PC-3 (cell line): ENCODE data around the gene ITPR3.

ENCODE experiments used
- EZH2 ChIP-seq: fragments of 300-600 bp; sonication (generic); IDR thresholded peaks from one replicate; pipeline ENCODE4 v1.6.1; 2017; ENCODE audit warnings: antibody characterized with exemption, mild to moderate bottlenecking, low read length; ENCODE audit not compliant: unreplicated experiment
- TF ChIP-seq, protein P1 (sequence below): fragments of 300-600 bp; sonication (generic); conservative IDR thresholded peaks from 2 replicates; pipeline ENCODE4 v1.5.1; 2017; ENCODE audit warnings: antibody characterized with exemption, low read depth, mild to moderate bottlenecking, low read length

DNA sequence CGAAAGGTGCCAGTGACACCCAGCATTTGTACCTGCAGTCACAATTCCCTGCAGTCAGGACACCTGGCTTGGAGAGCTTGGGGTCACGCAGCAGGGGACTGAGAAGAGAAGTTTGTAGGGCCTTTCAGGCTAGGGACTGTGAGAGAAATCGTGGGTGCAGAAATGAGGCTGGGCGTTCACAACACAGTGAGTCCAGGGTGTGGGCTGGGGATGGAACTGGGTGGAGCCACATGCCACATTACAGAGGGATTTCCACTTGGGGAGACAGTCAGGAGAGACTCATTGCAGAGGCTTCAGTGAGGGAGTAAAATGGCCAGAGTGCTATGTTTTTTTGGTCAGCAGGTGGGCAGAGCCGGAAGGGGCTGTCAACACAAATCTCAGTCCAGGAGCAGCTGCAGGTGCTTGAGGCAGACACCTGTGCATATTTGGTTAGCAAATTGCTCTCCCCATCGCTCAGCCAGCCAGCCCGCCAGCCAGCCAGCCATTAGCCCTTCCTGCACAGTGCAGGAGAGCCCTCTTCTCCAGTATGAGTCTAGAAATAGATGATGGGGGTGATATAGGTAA, 7.4 kb downstream of the ITPR3 start:
- TF ChIP-seq, protein P1, sequence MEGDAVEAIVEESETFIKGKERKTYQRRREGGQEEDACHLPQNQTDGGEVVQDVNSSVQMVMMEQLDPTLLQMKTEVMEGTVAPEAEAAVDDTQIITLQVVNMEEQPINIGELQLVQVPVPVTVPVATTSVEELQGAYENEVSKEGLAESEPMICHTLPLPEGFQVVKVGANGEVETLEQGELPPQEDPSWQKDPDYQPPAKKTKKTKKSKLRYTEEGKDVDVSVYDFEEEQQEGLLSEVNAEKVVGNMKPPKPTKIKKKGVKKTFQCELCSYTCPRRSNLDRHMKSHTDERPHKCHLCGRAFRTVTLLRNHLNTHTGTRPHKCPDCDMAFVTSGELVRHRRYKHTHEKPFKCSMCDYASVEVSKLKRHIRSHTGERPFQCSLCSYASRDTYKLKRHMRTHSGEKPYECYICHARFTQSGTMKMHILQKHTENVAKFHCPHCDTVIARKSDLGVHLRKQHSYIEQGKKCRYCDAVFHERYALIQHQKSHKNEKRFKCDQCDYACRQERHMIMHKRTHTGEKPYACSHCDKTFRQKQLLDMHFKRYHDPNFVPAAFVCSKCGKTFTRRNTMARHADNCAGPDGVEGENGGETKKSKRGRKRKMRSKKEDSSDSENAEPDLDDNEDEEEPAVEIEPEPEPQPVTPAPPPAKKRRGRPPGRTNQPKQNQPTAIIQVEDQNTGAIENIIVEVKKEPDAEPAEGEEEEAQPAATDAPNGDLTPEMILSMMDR: no peak
- no peak for TF ChIP-seq EZH2
